Medulla oblongata (tissue), 1 donor: ENCODE data around the gene PPP1R3E.
"Not testable (repeated sequence)": the region's sequence is repeated elsewhere in the genome, so short reads cannot be mapped to it uniquely, and the experiment has no call there.

Source experiments
- DNase-seq: peaks from one replicate; pipeline ENCODE4 v3.0.0-alpha.2; 2015; ENCODE audit errors: extremely low spot score

The PPP1R3E gene

GRCh38 chr14:23302290-23303225 is at the start of gene PPP1R3E:
TSS of gene PPP1R3E (minus strand) at chr14:23302859. CDS start at chr14:23302576, 283 bp downstream.
- DNase-seq, result peak; percentile 58

GRCh38 chr14:23351681-23352505 is 49.2 kb upstream of the PPP1R3E start:
- DNase-seq, result no peak

GRCh38 chr14:23349156-23349845 is 46.6 kb upstream of the PPP1R3E start:
- no peak for DNase-seq

GRCh38 chr14:23348297-23348655 is 45.6 kb upstream of the PPP1R3E start:
- no peak for DNase-seq

GRCh38 chr14:23347406-23348296 is 45.0 kb upstream of the PPP1R3E start:
- no peak for DNase-seq

- DNase-seq, result no peak
Measured at GRCh38 chr14:23346693-23347405, 44.2 kb upstream of the PPP1R3E start.

GRCh38 chr14:23345987-23346692 is 43.5 kb upstream of the PPP1R3E start:
- no peak for DNase-seq

- DNase-seq, result no peak
Measured at GRCh38 chr14:23344481-23344880, 41.8 kb upstream of the PPP1R3E start.

GRCh38 chr14:23339506-23340268 is 37.0 kb upstream of the PPP1R3E start:
- DNase-seq, result no peak

GRCh38 chr14:23335623-23336022 is 33.0 kb upstream of the PPP1R3E start:
- DNase-seq, result no peak

- DNase-seq, result peak; percentile 92
Measured at GRCh38 chr14:23327947-23328744, 25.5 kb upstream of the PPP1R3E start.

- DNase-seq, result no peak
Measured at GRCh38 chr14:23326491-23327332, 24.1 kb upstream of the PPP1R3E start.

- not testable (repeated sequence) for DNase-seq
Measured at GRCh38 chr14:23325746-23326145, 23.1 kb upstream of the PPP1R3E start.

GRCh38 chr14:23324993-23325392 is 22.3 kb upstream of the PPP1R3E start:
- DNase-seq, result no peak

- no peak for DNase-seq
Measured at GRCh38 chr14:23324455-23324846, 21.8 kb upstream of the PPP1R3E start.

- no peak for DNase-seq
Measured at GRCh38 chr14:23323838-23324454, 21.3 kb upstream of the PPP1R3E start.
